Loucy (cell line): ENCODE data around the gene PSG4.
"Not testable (repeated sequence)": the region's sequence is repeated elsewhere in the genome, so short reads cannot be mapped to it uniquely, and the experiment has no call there.

ENCODE experiments used
- H2AFZ ChIP-seq: fragments of 200-600 bp; sonication (generic); 2 replicates; pipeline ENCODE4 v1.6.0; 2016; ENCODE audit warnings: antibody characterized with exemption, mild to moderate bottlenecking, low read length, moderate library complexity
- H3F3A ChIP-seq: fragments of 200-600 bp; 2 replicates; pipeline ENCODE4 v1.6.0; 2016; ENCODE audit warnings: antibody characterized with exemption, low read depth, mild to moderate bottlenecking
- H3K27me3 ChIP-seq: fragments of 200-600 bp; sonication (generic); 2 replicates; pipeline ENCODE4 v1.6.1; 2014; ENCODE audit warnings: low read length, mild to moderate bottlenecking; ENCODE audit not compliant: insufficient read depth, poor library complexity, severe bottlenecking
- H3K36me3 ChIP-seq: fragments of 200-600 bp; sonication (generic); 2 replicates; pipeline ENCODE4 v1.6.1; 2016; ENCODE audit warnings: low read length; ENCODE audit not compliant: insufficient read depth
- H3K4me1 ChIP-seq: fragments of 200-600 bp; sonication (generic); 2 replicates; pipeline ENCODE4 v1.5.1; 2014; ENCODE audit warnings: low read length, mild to moderate bottlenecking; ENCODE audit not compliant: insufficient read depth, poor library complexity, severe bottlenecking
- H3K4me2 ChIP-seq: fragments of 200-600 bp; sonication (generic); 2 replicates; pipeline ENCODE4 v1.6.0; 2014; ENCODE audit warnings: antibody characterized with exemption, low read length, low read depth, mild to moderate bottlenecking; ENCODE audit not compliant: poor library complexity, severe bottlenecking
- H3K4me3 ChIP-seq: fragments of 200-600 bp; sonication (generic); 2 replicates; pipeline ENCODE4 v1.5.1; 2014; ENCODE audit warnings: low read length, mild to moderate bottlenecking, mixed read lengths; ENCODE audit not compliant: poor library complexity, severe bottlenecking
- H3K79me2 ChIP-seq: fragments of 200-600 bp; sonication (generic); 2 replicates; pipeline ENCODE4 v1.6.1; 2014; ENCODE audit warnings: low read length; ENCODE audit not compliant: insufficient read depth
- H3K9ac ChIP-seq: fragments of 200-600 bp; sonication (generic); 2 replicates; pipeline ENCODE4 v1.6.0; 2014; ENCODE audit warnings: mild to moderate bottlenecking, low read depth, low read length, moderate library complexity; ENCODE audit not compliant: poor library complexity, severe bottlenecking
- H3K9me2 ChIP-seq: fragments of 200-600 bp; sonication (generic); replicated peaks from 2 replicates; pipeline ENCODE4 v1.6.1; 2016; ENCODE audit warnings: low read depth, low read length, mixed read lengths
- H3K9me3 ChIP-seq: fragments of 200-600 bp; sonication (generic); 2 replicates; pipeline ENCODE4 v1.6.1; 2014; ENCODE audit warnings: mild to moderate bottlenecking, antibody characterized with exemption, low read length, low read depth; ENCODE audit not compliant: insufficient read depth
- H4K20me1 ChIP-seq: fragments of 200-600 bp; sonication (generic); 2 replicates; pipeline ENCODE4 v1.6.0; 2014; ENCODE audit warnings: antibody characterized with exemption, low read length, mild to moderate bottlenecking; ENCODE audit not compliant: insufficient read depth, poor library complexity, severe bottlenecking

The PSG4 gene

DNA sequence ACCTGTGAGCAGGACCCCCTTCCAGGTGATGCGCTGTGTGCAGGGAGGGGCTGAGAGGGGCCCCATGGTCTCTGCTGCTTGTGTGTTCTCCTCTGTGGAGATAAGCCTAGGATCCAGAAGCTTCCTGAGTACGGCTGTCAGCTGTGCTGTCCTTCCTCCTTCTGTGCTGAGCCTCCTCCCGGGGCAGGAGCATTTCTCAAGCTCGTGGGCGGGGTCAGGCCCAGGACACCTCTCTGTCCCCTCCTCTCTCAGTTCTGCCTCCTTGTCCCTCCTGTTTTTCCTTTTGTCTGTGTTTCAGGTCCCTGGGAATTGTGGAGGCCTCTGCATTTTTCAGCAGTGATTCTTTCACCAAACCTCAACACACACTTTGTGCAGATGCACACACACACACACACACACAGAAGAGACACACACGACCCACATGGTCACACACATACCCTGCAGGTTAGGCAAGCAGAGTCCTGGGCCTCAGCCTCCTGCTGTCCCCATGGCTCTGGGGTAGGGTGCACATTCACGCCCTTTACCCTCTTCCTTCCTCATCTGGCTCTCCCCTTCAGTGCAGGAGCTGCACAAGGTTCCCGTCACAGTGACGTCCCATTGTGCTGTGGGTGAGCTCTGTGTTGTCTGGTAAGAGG, at the start of gene PSG4:
Gene PSG4 (minus strand): TSS at position 168 of the 635 bp plus-strand sequence. CDS start 102 bp downstream, at position 66.
- H3K4me3 ChIP-seq, H3K79me2 ChIP-seq, H3K9ac ChIP-seq: not testable (repeated sequence)

DNA sequence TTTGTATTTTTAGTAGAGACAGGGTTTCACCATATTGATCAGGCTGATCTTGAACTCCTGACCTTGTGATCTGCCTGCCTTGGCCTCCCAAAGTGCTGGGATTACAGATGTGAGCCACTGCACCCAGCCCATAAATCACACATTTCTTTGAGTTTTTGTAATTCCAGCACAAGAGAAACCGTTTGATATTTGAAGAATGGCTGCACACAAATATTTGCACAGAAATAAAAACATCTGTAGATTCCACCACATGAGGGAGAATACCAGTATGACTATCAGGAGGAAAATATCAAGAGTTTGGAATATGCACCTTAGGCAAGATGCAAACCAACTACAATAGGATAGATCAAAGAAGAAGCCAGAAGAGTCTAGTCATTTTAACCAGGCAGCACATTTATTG, 46.0 kb upstream of the PSG4 start:
- H3F3A ChIP-seq, H4K20me1 ChIP-seq, H3K27me3 ChIP-seq, H3K9me2 ChIP-seq, H3K4me3 ChIP-seq, H3K4me2 ChIP-seq, H3K4me1 ChIP-seq, H3K9ac ChIP-seq, H3K79me2 ChIP-seq, H2AFZ ChIP-seq, H3K9me3 ChIP-seq, H3K36me3 ChIP-seq: not testable (repeated sequence)

More for the DNA sequence above, at the start of gene PSG4:
- H3K4me2 ChIP-seq, H3K4me1 ChIP-seq, H3K27me3 ChIP-seq, H3K9me3 ChIP-seq, H3K36me3 ChIP-seq, H2AFZ ChIP-seq, H3F3A ChIP-seq, H3K9me2 ChIP-seq, H4K20me1 ChIP-seq: not testable (repeated sequence)

DNA sequence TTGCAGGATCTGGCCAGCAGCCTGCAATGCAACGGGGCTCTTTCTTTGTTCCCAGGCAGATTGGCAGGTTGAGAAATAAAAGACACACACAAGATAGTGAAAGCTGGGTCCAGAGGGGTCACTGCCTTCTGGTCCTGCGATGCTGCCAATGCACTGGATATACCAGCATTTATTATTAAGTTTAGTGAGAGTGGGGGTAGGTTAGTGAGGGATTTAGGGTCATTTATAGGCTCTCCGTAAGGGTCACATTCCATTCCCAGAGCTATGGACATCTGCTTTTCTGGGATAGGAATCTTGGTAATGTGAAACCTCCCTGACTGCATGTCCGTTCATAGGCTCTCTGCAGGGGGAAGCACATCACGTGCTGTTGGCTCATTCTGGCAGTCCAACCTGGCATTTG, 44.9 kb upstream of the PSG4 start:
- not testable (repeated sequence) for H3K9me3 ChIP-seq, H3K4me1 ChIP-seq, H3K4me2 ChIP-seq, H3K36me3 ChIP-seq, H3F3A ChIP-seq, H4K20me1 ChIP-seq, H2AFZ ChIP-seq, H3K4me3 ChIP-seq, H3K79me2 ChIP-seq, H3K27me3 ChIP-seq, H3K9me2 ChIP-seq, H3K9ac ChIP-seq

DNA sequence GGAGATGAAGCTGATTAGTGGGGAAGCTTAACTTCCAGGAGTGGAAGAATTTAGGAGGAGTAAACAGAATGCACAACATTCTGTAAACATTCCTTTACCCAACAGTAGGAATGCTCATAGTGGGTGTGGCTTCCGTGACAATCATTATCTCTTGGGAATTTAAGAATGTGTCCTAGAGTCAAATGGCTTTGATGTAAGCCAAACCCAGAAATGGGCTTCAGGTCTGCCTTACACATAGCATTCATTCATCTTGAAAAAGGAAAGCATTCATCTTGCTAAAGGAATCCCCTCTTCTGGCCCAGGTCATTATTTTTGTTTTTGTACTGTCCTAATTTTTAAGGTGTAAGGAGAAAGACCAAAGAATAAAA, 43.2 kb upstream of the PSG4 start:
- H2AFZ ChIP-seq, H3F3A ChIP-seq, H3K4me1 ChIP-seq, H3K9ac ChIP-seq, H3K36me3 ChIP-seq, H4K20me1 ChIP-seq, H3K27me3 ChIP-seq, H3K4me3 ChIP-seq, H3K79me2 ChIP-seq, H3K9me2 ChIP-seq, H3K9me3 ChIP-seq, H3K4me2 ChIP-seq: not testable (repeated sequence)

DNA sequence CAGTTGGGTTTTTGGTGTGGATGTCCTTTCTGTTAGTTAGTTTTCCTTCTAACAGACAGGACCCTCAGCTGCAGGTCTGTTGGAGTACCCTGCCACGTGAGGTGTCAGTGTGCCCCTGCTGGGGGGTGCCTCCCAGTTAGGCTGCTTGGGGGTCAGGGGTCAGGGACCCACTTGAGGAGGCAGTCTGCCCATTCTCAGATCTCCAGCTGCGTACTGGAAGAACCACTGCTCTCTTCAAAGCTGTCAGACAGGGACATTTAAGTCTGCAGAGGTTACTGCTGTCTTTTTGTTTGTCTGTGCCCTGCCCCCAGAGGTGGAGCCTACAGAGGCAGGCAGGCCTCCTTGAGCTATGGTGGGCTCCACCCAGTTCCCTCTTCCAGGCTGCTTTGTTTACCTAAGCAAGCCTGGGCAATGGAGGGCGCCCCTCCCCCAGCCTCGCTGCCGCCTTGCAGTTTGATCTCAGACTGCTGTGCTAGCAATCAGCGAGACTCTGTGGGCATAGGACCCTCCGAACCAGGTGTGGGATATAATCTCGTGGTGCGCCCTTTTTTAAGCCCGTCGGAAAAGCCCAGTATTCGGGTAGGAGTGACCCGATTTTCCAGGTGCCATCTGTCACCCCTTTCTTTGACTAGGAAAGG, 41.9 kb upstream of the PSG4 start:
- H3K4me2 ChIP-seq, H4K20me1 ChIP-seq, H3K79me2 ChIP-seq, H3K9me3 ChIP-seq, H3K4me1 ChIP-seq, H3F3A ChIP-seq, H2AFZ ChIP-seq, H3K4me3 ChIP-seq, H3K27me3 ChIP-seq, H3K9me2 ChIP-seq, H3K36me3 ChIP-seq, H3K9ac ChIP-seq: not testable (repeated sequence)

DNA sequence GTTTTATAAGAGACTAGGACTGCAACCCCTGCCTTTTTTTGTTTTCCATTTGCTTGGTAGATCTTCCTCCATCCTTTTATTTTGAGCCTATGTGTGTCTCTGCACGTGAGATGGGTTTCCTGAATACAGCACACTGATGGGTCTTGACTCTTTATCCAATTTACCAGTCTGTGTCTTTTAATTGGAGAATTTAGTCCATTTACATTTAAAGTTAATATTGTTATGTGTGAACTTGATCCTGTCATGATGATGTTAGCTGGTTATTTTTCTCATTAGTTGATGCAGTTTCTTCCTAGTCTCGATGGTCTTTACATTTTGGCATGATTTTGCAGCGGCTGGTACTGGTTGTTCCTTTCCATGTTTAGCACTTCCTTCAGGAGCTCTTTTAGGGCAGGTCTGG, 40.4 kb upstream of the PSG4 start:
- not testable (repeated sequence) for H3K9me3 ChIP-seq, H3K36me3 ChIP-seq, H3K4me2 ChIP-seq, H2AFZ ChIP-seq, H3K9me2 ChIP-seq, H3K27me3 ChIP-seq, H4K20me1 ChIP-seq, H3F3A ChIP-seq, H3K9ac ChIP-seq, H3K79me2 ChIP-seq, H3K4me3 ChIP-seq, H3K4me1 ChIP-seq

DNA sequence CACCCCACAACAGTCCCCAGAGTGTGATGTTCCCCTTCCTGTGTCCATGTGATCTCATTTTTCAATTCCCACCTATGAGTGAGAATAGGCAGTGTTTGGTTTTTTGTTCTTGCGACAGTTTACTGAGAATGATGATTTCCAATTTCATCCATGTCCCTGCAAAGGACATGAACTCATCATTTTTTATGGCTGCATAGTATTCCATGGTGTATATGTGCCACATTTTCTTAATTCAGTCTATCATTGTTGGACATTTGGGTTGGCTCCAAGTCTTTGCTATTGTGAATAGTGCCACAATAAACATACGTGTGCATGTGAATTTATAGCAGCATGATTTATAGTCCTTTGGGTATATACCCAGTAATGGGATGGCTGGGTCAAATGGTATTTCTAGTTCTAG, 36.8 kb upstream of the PSG4 start:
- not testable (repeated sequence) for H3K4me2 ChIP-seq, H3F3A ChIP-seq, H3K27me3 ChIP-seq, H4K20me1 ChIP-seq, H3K9me3 ChIP-seq, H3K9me2 ChIP-seq, H2AFZ ChIP-seq, H3K9ac ChIP-seq, H3K36me3 ChIP-seq, H3K4me1 ChIP-seq, H3K79me2 ChIP-seq, H3K4me3 ChIP-seq
